GM19397 (cell line): ENCODE results near the gene KLF11.

Experiments
- ATAC-seq: cut with Tn5 transposase; IDR thresholded peaks from one replicate; pipeline ENCODE4 v1.9.1; 2021; ENCODE audit warnings: mild to moderate bottlenecking, moderate library complexity; ENCODE audit not compliant: unreplicated experiment

KLF11 gene

GRCh38 chr2:10061221-10061925 lies 18.0 kb downstream of the KLF11 start:
- ATAC-seq: no peak

- no peak for ATAC-seq
These were observed 19.6 kb downstream of the KLF11 start for GRCh38 chr2:10062931-10063365.

DNA sequence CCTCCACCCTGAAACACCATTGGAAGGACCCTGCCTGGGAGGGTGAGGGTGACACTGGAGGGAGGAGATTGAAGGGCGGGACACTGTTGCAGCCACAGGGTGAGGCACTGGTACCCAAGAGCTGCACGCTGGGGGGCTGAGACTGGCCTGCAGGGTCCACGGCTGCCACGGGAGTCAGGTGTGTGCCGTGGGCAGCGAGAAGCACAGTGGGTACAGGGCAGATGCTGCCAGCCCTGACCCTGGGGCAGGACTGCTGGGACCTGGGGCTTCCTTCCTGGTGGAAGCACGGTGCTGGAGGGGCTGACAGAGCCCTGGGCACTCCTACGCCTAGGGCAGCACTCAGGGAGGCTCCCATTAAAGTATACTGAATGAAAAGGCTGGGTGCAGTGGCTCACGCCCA lies 20.2 kb downstream of the KLF11 start:
- no peak for ATAC-seq

- no peak for ATAC-seq
These were observed 21.8 kb downstream of the KLF11 start for GRCh38 chr2:10064932-10065772.

- ATAC-seq: no peak
These were observed 22.4 kb downstream of the KLF11 start for GRCh38 chr2:10065773-10066055.

DNA sequence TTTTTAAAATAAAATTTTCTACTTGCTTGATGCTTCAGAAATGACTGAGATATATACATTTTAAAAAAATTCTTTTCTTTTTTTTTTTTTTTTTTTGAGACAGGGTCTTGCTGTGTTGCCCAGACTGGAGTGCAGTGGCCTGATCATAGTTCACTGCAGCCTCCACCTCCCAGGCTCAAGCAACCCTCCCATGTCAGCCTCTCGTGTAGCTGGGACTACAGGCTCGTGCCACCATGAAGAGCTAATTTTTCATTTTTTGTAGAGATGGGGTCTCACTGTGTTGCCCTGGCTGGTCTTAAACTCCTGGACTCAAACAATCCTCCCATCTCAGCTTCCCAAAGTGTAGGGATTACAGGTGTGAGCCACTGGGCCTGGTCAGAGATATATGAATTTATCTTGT lies 24.0 kb downstream of the KLF11 start:
- no peak for ATAC-seq

GRCh38 chr2:10067881-10068280 lies 24.5 kb downstream of the KLF11 start:
- no peak for ATAC-seq

GRCh38 chr2:10071176-10071575 lies 27.8 kb downstream of the KLF11 start:
- no peak for ATAC-seq

GRCh38 chr2:10071595-10071994 lies 28.2 kb downstream of the KLF11 start:
- ATAC-seq: no peak

- ATAC-seq: peak; percentile 81
These were observed 29.5 kb downstream of the KLF11 start for GRCh38 chr2:10072656-10073480.

GRCh38 chr2:10073706-10074105 lies 30.4 kb downstream of the KLF11 start:
- no peak for ATAC-seq

DNA sequence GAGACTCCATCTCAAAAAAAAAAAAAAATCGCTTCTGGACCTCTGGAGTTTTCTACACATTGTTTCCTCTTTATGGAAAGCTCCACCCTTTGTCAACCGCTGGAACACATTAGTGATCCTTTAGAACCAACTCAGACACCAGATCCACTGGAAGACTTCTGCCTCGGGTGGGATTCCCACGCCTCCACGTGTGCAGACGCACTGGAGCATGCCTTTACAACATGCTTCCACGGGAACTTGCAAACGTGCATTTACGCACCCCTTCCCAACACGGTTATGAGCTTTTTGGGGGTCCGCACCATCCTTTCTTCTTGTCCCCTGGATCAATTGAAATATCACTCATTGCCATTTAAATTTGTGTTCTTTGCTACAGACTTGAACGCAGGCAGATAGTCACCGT lies 31.8 kb downstream of the KLF11 start:
- no peak for ATAC-seq

GRCh38 chr2:10075571-10076209 lies 32.3 kb downstream of the KLF11 start:
- ATAC-seq: no peak

DNA sequence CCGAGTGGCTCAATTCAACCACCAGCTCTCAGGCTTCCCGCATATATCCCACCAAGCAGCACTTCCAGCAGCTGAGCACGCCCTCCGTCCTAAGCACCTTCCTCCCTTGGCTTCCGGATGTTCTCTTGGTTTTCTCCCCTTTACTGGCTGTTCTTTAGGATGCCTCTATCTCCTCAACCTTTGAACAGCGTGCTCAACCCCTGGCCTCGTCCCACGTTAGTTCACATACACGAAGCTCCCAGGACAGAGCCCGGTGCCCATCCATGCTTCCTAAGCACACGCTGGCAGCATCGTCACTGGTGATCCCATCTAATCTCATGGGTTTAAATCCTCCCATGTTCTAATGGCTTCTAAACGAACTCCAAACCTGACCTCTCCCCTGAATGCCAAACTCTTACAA lies 33.2 kb downstream of the KLF11 start:
- no peak for ATAC-seq

DNA sequence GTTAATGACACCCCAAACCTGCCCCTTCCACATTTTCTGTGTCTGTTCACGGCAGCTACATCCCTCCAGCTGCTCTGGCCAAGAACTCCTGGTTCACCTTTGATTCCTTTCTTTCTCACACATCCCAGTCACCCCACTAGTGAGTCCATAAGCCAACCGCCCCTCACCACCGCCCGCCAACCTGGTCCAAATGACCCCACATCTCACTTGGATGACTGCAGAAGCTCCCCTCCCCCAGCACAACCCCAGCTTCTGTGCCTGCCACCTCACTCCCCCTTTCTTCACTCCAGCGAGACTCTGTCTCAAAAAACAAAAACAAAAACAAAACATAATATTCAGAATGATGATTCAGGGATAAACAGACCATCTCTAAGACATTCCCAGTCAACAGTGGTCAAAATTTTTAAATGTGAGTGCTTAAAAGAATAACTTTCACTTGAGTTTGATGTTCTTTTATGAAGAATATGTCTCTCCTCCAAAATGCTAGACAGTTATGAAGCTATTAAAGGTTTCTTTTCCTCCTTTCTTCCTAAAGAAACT lies 33.7 kb downstream of the KLF11 start:
- ATAC-seq: no peak

DNA sequence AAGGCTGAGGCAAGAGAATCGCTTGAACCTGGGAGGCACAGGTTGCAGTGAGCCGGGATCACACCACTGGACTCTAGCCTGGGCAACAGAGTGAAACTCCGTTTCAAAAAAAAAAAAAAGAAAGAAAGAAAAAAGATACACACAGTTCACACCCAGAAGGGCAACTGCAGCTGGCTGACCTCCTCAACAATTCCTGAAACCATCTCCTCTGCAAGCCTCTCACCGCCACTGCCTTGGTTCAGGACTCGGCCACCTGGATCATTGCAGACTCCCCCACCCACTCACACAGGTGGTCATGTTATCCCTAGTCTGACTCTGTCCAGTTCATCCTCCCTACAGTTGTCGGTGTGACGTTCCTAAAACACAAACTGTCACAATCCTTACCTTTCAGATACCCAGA lies 34.7 kb downstream of the KLF11 start:
- no peak for ATAC-seq

DNA sequence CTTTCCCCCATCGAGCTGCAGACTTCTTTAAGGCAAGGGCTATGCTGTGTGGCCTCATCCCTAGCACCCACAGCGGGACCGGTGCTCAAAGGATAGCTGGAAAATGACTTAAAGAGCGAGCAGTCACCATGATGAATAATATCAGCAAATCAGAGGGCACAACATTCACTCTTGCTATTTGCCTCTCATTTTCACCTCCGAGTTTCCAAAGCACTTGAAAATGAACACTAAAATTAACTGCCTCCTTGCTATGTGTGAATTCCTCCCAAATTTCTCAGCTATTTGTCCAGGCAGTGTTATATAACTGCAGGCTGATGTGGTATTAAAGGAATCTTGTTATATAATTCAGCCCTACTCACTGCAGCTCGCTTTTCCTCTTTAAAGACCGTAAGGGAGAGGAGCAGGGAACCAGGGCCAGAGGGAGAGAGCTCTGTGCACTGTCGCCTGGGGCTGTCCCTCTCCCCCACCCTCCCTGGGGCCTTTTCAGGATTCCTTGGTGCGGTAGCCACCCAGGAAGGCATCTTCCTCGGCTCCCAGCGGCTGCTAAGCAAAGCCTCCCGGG lies 35.4 kb downstream of the KLF11 start:
- ATAC-seq: no peak

DNA sequence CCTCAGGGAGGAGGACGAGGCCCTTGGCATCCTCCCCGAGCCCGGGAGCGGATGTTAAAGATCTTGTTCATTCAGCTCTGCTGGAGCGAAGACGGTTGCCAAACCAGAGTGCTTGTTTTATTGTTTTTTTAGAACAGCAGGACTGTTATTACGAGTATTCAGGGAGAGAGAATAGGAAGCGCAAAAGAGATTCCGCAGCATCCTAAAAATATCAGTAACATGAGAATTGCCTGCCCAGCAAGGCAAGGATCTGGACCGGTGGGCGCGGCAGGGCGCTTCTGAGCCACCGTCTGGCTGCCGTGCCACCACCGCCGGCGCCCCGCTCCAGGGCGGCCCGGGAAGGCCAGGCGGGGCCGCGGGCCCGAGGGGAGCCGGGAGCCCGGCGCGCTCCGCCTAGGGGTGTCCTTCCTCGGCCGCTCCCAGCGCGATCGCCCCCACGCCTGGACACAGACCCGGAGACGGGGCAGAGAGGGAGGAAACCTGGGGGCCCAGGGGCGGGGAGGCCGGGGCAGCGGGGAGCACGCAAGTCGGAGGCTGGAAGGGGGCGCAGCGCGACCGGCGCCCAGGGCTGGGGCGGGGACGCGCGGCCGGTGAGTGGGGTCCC lies 36.0 kb downstream of the KLF11 start:
- ATAC-seq: peak; percentile 22

GRCh38 chr2:10079870-10080535 lies 36.7 kb downstream of the KLF11 start, which contains the start of gene CYS1:
Gene CYS1 (minus strand): TSS chr2:10080411. CDS start chr2:10080223, 188 bp downstream.
- peak; percentile 44 for ATAC-seq
